DMS 273 (cell line): ENCODE measurements around the gene SYTL3.

Experiments used
- DNase-seq: peaks from one replicate; lab custom pipeline; 2025; ENCODE audit not compliant: unreplicated experiment; lab: John Stamatoyannopoulos, UW

Gene SYTL3

DNA sequence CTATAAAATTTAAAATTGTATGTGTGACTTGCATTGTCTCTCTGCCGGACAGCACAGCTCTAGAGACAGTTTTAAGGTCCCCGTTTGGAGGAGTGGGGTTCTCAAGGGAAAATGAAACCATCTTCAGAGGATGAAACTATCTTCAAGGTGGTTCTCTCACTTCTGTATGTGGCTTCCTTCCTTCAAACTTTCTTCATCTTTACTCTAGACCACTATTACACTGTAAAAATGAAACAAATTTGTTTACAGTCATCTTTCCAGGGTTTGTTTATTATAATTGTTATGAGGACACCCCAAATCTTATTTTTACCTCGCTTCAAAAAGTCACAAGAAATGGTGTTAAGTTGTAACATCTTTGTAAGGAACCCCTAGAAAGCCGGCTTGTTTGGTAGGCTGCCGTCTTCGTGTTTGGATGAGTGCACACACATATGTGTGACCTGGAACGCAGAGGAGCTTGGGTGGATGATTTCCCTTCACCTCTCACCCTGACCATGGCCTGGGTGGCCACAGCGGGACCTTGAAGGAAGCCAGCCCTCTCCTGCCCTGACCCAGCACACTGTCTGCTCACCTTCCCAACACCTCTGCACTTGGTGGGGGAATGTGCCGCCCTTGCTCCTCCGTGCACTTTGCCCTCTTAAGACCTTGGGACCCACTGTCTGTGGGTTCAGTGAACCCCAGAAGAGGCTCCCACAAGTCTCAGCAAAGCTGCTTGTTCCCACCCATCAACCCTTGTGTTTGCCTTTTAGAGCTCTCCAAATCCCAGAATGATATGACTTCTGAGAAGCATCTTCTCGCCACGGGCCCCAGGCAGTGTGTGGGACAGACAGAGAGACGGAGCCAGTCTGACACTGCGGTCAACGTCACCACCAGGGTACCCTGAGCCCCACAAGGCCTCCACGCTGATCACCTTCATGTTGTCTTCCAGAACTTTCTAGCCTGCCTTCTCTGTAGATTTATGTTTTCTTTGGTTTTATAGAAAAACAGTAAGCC, 67.8 kb downstream of the SYTL3 start:
- DNase-seq: no peak

DNA sequence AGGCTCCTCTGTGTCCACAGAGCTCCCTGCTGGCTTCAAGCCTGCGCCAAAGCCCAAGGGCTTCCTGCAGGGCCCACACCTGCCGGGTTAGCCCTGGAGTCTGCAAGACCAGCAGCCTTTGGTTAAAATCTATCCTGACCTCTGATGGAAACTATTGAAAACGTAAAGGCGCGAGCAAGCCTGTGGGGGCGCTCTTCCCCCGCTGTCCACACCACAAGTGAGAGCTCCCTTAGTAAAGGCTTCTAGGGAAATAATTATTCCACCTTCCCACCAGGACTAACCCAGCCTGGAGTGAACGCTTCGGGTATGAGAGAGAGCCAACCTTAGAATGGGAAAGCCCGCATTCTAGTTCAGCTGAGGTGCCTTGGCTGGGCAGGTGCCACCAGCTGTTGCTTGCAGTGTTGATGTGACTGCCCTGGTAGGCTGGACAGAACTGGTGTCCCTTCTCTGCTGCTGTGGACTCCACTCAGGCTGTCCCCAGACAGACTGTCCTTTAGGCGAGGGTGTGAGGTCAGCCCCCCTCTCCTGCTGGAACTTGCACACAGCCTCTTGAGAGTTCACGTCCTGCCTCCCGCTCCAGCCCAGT, 68.7 kb downstream of the SYTL3 start:
- DNase-seq: peak; percentile 74

DNA sequence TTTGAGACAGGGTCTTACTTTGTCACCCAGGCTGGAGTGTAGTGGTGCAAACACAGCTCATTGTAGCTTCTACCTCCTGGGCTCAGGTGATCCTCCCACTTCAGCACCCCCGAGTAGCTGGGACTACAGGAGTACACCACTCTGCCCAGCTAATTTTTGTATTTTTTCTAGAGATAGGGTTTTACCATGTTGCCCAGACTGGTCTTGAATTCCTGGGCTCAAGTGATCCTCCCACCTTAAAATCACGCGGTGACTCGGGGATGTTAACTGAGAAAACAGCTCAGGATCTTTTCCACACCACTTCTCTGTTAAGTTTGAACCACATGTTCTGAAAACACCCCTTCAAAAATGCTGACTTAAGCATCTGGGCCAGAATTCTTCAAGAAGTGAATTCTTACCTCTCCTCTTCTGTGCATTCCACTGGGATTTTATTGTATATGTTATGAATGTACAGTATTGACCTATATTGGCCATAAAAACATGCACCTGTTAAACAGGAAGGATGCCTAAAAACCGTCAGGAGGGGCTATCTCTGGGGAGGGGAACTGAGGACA, 72.4 kb downstream of the SYTL3 start:
- no peak for DNase-seq

DNA sequence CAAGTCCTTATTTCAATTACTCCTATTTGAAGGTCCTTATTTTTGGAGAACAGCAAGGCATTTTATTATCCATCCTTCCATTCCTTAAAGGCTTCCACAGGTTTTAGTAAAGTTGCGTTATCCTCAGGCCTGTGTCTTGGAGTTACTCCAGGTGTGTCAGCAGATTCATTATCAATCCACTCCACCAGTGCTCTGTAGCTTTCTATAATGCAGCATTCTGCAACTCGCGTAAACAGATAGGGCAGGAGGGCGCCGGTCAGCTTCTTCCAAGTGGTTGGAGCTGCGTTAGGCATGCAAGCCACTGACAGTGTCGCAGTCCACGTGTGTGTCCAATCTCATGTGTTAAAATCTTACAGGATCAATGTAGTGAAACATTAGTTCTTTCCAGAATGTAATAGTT, 75.8 kb downstream of the SYTL3 start:
- no peak for DNase-seq

DNA sequence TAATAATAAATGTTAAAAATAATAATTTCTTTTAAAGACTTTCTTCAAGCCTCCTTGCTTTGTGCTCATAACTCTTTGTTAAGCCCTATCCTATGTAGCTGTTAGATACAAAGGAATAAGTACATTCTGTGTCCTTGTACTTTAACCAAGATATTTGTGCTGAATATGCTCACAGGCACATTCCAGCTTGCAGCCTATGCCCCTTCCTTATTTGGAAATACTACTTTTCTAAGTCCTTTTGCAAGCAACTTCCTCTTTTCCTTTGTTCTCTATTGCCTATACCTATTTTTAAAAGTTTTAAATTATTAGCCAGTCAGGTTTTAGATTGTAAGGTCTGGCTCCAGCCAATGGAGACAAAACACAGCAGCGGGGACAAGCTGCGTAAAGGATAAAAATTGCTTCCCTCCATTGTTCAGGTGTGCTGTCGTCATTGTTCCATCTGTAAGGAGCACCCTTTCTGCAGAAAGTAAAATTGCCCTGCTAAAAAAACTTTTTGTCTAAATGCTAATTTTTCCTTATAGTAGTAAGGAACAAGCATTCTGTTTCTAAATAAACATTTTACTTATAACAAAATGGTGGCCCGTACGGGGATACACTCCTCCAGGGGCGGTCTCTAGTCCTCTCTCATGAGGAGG, 80.2 kb downstream of the SYTL3 start:
- no peak for DNase-seq

DNA sequence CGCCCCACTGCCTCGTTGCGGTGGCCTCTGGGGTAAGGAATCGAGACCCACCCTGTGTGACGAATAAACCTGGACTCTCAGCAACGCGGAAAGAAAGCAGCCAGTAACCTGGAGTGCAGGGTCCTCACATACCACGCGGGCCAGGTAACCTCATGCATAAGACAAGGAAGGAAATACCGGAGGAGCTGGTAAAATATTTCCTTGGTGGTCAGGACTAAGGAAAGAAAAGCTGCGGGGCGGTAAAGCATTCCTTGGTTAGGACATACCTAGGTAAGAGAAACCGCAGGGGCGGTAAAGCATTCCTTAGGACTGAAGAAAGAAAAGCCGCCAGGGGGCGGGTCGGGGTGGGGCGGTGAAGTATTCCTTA, 80.7 kb downstream of the SYTL3 start:
- no peak for DNase-seq

DNA sequence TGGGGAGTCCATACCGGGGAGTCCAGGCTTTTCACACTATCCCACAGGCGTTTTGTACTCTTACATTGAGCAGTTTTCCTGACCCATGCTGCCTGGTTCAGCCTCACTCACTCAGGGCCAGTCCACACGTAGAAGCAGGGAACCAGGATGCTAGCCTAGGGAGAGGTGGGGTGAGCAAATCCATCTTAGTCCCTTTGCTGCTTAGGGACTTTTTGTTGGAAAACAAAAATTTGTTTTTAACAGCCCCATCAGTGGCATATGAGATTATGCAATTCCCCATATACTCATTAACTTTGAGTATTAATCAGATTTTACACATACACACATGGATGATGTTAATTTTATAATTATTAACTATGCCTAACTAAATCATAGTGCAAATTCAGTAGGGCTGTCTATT, 85.2 kb downstream of the SYTL3 start:
- no peak for DNase-seq

DNA sequence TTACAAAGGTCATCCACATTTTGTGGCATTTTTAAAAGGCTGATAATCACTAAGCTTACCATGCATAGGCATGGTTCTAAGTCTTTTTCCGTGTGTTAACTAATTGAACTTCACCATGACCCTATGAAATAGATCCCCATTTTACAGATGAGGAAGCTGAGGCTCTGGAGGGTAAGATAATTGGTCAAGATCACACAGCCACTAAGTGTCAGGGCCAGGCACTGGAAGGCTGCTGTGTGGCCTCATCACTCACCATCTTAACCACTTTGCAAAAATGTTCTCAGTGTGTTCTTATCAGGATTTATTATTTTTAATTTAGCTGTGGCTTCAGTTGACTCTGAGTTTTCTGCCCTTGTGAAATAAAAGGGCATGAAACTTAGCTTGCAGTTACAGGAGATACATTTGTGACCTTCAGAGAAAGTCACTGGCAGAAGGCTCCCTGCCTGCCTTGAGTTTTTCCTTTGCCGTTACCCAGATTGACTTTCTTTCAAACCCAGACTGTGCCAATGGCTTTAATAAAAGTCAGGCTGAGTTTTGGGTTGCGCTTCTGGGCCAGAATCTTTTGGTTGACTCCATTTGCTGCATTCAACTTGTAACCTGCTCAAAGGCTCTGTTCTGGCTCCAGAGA, 87.3 kb downstream of the SYTL3 start:
- no peak for DNase-seq

DNA sequence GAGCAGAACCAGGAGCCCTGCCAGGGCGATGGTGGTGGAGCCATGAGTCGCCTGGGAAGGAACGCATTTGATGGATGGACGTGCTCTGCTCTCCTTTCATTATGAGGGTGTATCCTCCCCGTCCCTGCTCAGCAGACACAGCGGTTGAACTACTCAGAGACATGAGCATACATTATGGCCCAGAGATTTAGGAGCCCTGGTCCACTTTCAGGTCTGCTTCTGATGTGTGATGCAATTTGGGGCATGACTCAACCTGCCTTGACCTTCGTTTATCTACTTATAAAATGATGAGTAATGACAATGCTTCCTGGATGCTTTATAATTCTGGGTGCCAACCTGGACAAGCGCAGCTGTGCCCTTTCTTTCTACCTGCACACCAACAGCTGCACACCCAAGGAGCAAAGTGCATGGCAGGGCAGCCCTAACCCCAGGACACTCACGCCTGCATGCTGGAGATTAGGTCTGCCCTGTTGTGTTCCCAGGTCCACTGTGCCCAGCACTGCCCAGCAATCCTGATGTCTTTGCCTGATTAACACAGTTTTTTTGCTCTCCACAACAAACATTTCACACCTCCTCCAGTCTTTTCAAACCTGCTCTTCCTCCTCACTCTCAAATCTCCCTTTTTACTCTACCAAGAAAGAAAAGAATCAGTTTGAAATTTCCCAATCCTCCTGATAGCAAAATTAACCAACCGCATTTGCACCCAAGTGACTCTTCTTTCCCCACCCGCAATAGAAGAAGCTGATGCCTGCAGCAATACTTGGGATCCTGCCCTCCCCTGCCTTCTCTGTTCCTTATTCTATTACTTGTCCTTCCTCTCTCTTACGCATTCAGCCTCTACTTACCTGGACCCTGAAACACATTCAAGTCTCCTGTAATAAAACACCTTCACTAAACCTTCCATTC, 88.1 kb downstream of the SYTL3 start:
- no peak for DNase-seq

DNA sequence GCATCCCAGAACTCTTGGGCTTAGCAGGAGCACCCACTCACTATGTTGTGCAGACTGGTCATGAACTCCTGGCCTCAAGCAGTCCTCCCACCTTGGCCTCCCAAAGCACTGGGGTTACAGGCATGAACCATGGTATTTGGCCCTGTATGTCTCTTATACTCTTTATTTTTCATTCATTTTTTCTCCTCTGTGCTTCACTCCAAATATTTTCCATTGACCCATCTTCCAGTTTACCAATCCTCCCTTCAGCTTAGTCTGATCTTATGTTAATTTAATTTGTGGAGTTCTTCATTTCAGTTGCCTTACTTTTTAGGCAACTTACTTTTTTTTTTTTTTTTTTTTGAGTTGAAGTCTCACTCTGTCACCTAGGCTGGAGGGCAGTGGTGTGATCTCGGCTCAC, 89.8 kb downstream of the SYTL3 start:
- DNase-seq: no peak

DNA sequence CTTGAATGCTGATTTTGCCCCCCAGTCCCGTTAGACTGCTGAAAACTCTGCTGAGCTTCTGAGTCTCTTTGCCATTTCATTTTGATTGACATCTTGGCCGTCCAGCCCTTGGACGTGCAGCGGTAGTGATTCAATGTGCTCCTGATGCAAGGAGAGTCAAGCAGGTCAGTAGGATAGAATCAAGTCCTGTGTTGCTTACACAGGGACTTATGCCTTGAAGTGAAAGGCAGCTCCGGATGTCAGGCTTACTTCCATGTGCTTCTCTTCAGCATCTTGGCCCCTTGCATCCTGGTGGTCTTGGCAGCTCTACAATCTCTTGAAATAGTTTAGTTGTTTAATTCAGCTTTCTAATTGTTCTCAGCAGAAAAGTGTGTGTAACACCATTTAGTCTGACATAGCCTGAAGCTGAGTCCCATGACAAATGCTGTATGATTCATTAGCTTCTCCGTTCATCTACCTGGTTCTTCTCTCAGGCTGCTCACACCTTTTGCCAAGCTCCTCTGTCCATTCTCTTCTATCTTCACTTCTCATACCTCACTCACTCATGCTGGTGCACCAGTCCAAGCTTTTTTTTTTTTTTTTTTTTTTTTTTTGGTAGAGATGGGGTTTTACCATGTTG, 93.3 kb downstream of the SYTL3 start:
- no peak for DNase-seq

DNA sequence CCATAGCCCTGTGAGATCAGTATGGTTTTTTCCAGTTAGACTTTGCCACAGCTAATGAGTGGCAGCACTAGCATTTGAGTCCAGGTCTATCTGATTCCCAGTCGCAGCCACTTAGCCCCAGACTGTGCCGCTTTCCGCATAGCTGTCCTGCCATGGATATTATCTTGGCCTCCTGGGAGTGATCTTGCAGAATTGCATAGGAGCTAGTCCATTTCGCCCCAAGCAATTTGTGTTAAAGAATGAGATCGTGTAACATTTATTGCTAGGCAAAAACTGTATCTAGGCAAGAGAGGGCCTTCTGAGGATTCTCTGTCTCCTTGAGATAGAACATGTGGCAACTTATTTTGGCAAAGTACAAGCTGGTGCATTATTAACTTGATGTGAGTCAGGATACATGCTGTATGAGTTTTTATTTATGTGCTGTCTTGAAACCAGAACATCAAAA, 95.2 kb downstream of the SYTL3 start:
- DNase-seq: peak; percentile 37

DNA sequence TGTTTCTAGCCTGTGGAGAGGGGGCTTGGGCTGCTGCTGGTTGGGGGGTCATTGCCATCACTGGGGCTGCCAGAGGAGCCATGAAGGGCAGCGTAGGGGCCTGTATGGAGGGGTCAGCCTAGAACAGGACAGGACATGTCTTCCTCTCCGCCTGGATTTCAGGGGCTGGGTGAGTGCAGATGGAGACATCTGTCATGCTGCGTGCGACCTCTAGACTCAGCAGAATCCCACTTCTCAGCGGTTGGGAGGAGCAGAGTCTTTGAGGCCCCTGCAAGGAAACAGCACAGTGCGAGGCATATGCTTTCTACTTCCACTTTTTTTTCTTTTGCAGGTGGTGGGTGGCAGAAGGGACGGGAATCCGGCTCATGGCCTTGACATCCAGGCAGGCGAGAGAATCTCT, 101.4 kb downstream of the SYTL3 start:
- peak; percentile 64 for DNase-seq

DNA sequence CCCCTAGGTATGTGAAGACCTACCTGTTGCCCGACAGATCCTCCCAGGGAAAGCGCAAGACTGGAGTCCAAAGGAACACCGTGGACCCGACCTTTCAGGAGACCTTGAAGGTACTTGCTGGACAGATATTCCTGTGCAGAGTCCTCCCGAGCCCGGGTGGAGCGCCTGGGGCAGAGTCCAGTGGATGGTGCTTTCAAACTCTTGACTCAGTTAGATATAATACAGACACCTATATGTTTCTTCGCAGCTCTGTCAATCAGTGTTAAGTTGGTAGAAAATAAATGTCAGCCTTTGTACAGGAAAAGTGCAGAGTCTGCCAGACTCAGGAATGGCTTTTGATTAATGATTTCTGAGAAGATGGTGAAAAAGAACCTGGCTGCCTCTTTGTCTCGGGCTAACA, 102.1 kb downstream of the SYTL3 start:
- no peak for DNase-seq

DNA sequence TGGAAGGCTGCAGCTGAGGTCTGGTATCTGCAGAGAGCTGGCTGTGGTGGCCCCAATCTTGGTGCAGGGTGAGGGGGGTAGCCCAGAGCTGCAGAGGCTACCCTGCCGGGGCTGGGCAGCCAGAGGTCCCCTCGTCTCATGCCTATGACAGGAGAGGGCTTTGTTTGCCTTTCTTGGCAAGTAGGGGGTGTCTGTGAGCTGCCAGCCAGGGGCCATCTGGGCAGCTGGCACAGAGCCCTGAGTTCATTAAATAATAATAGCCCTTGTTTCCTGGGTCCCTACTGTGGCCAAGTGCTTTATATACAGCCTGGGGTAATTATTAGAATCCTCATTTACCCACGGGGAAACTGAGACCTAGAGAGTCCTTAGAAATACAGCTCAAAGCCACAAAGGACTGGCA, 102.8 kb downstream of the SYTL3 start:
- DNase-seq: peak; percentile 96

DNA sequence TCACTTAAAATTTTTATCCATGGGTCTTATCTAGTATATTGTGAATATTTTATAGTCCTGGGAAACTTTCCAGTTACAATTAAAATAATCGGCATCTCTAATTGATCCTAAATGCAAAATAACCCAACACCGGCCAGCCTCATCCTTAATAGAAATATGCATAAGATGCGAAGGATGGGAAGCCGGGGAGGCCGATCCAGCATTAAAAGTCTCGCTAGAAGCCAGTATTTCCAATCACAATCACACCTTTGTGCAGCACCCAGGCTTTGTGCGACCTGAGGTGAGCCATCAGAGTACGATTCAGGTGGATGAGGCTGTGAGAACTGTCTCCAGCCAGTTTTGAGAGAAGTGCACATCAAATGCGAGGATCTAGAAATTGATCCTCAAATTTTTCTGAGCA, 104.0 kb downstream of the SYTL3 start:
- DNase-seq: no peak

DNA sequence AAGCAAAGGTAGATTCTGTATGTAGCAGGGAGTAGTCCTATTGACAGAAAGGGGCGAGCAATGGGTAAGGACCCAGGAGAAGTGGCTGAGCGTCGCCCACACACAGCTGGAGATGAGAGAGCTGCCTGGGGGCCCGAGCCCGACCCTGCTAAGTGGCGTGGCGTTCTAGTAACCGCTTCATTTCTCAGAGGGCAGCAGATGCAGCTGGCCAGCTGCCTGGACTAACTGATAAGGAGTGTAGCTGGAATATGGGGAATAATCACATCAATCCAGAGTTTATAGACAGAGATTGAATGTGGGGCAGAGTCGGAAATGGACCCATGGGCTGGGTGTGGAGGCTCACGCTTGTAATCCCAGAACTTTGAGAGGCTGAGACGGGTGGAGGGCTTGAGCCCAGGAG, 104.9 kb downstream of the SYTL3 start:
- peak; percentile 29 for DNase-seq

DNA sequence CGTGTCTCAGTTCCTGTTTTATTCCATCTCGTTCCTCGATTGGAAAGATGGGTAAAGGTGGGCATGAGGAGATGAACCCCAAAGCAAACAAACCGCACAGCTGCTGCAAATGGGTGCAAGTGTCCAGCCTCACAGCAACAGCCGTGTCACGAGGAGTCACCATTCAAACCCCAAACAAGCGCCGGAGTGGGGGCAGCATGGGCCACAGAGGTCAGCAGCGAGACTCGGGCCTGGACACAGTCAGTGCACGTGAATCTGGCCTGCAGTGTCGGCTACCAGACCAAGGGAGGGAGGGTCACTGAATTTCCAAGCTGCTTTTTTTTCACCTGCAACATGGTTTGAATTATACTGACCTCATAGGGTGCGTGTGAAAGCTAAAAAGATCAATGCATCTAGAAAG, 105.8 kb downstream of the SYTL3 start:
- DNase-seq: no peak

DNA sequence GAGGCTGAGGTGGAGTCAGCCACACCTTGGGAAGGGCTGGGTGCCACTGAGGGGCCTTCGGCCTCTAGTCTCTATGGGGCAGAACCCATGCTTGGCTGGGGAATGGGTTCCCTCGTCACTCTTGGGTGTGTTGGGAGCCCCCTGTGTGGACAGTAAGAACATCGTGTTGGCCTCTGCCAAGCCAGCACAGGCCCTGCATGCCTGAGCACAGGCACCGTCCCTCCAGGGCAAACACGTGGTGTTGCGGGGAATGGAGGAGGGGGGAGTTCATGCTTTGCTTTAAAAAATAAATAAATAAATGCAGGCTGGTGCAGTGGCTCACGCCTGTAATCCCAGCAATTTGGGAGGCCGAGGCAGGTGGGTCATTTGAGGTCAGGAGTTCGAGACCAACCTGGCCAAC, 106.3 kb downstream of the SYTL3 start:
- DNase-seq: no peak
